Stomach (tissue), 9 donors: Measurements from ENCODE around the gene MYD88. TPM values are rescaled to one million over a fixed set of nuclear protein-coding genes. Genes with fewer than 3 reads are reported as not detected.

Experiments
- DNase-seq, 2 donors: peaks; one replicate each; pipeline versions ENCODE4 v3.0.0 to v3.0.0-alpha.2; 2013 to 2019
- H3K27ac ChIP-seq, 5 donors: fragments of 200-600 bp in 4 of 5; sonication (generic) in 4 of 5; one replicate each; pipeline ENCODE4 v1.5.1; 2013 to 2019; ENCODE audit warnings: mild to moderate bottlenecking in 1 of 5, moderate library complexity in 1 of 5
- H3K27me3 ChIP-seq, 3 donors: fragments of 200-600 bp; sonication (generic); one replicate each; pipeline ENCODE4 v1.5.1; 2017 to 2019; ENCODE audit warnings: mixed run types in 1 of 3
- H3K36me3 ChIP-seq, 4 donors: fragments of 200-600 bp; sonication (generic); 1 replicate in 3 of 4; 2 replicates in 1 of 4; pipeline ENCODE4 v1.5.1; 2016 to 2019
- H3K4me1 ChIP-seq, 4 donors: fragments of 200-600 bp; sonication (generic); one replicate each; pipeline ENCODE4 v1.5.1; 2016 to 2019
- H3K4me3 ChIP-seq, 4 donors: fragments of 200-600 bp; sonication (generic) in 3 of 4; one replicate each; pipeline ENCODE4 v1.5.1; 2016 to 2019; ENCODE audit warnings: mild to moderate bottlenecking in 1 of 4
- H3K9me3 ChIP-seq, 4 donors: fragments of 200-600 bp; sonication (generic); one replicate each; pipeline ENCODE4 v1.5.1; 2016 to 2019
- CTCF ChIP-seq, 7 experiments: fragments of 450-650 bp in 4 of 7; fragments of 200-600 bp in 3 of 7; sonication (generic) in 3 of 7; IDR thresholded peaks; one replicate each; pipeline ENCODE4 v1.5.1; 2016 to 2019; ENCODE audit warnings: antibody characterized with exemption in 7 of 7, control low read depth in 2 of 7, mild to moderate bottlenecking in 1 of 7
- EP300 ChIP-seq: sonication (generic); formaldehyde crosslinking; IDR thresholded peaks from one replicate; pipeline ENCODE4 v1.6.1; 2017; ENCODE audit warnings: antibody characterized with exemption
- POLR2A ChIP-seq, 4 donors: fragments of 450-650 bp; IDR thresholded peaks; one replicate each; pipeline ENCODE4 v1.6.1; 2016; ENCODE audit warnings: antibody characterized with exemption in 4 of 4, control low read depth in 2 of 4, mild to moderate bottlenecking in 1 of 4, moderate library complexity in 1 of 4
- POLR2AphosphoS5 ChIP-seq, 3 donors: sonication (generic); formaldehyde crosslinking; IDR thresholded peaks; one replicate each; pipeline ENCODE4 v1.6.1; 2016; ENCODE audit warnings: antibody characterized with exemption in 3 of 3
- WGBS, 5 donors: extraction: QIAGEN DNeasy Blood & Tissue Kit in 3 of 5; methylation state at CpG; one replicate each; pipeline versions ENCODE4 v1.1.5 to v1.1.7; 2013 to 2018; 5-methylcytosine and 5-hydroxymethylcytosine counted together
- intact Hi-C: fragments of 100-400 bp; cut with DNase I; formaldehyde crosslinking; loops from one replicate; pipeline ENCODE4 v1.15.1; 2023; ENCODE audit warnings: low total_unique reads
- polyA plus RNA-seq, 3 donors: library from polyadenylated mRNA; stranded (reverse); fragments of 200-250 nt; gene quantifications; one replicate each; pipeline ENCODE4 v1.2.3, GENCODE V29; 2013
- total RNA-seq, 5 donors: library from RNA; depleted of rRNA; stranded (reverse); fragments of >200 nt; gene quantifications; one replicate each; pipeline versions ENCODE4 v1.1.0 to v1.2.3, GENCODE V29; 2014 to 2016
- donor health status: healthy with polysubstance abuse.
- donor health status: Bipolar disorder and iron deficiency.
- donor health status: healthy.

MYD88 gene
- total and polyA plus RNA-seq, 8 donors = 9.0 to 67.8 (median 31.9) TPM

GRCh38 chr3:38149708-38150107 lies 11.2 kb downstream of the MYD88 start:
- intact Hi-C loops = loop anchor here (10.0 kb wide), 1 partner anchor 115 kb away; the partner anchor contains the start of gene DLEC1
- Histone ChIP-seq H3K4me3 (no peak overlapping the region), H3K9me3 (peaks cover 0 to 7% (median 2%) of the 10 kb centered on the region in 4 donors), H3K36me3 (no peaks in the 10 kb centered on the region), H3K4me1 (peaks cover 0 to 34% (median 0%) of the 10 kb centered on the region in 4 donors), H3K27ac (peak overlapping the region in 2 of 5 donors; percentile 2 to 15), H3K27me3 (no peaks in the 10 kb centered on the region)
- DNase-seq = no peak
- WGBS, 5 donors = 36 to 74% (median 62%) methylated on average over 3 of the region's 3 CpGs
- no peak for TF ChIP-seq POLR2AphosphoS5 (IDR thresholded peaks at IDR 0.05)
- no peak for TF ChIP-seq EP300
- no peak for TF ChIP-seq POLR2A (IDR thresholded peaks at IDR 0.05)
- TF ChIP-seq CTCF (IDR thresholded peaks at IDR 0.05) = no peak

GRCh38 chr3:38150780-38151528 lies 12.5 kb downstream of the MYD88 start:
- Histone ChIP-seq H3K9me3 (peaks cover 0 to 7% (median 2%) of the 10 kb centered on the region in 4 donors), H3K4me3 (no peak overlapping the region), H3K4me1 (peaks cover 0 to 35% (median 0%) of the 10 kb centered on the region in 4 donors), H3K27ac (peak overlapping the region; percentile 16 to 79 (median 62)), H3K36me3 (no peaks in the 10 kb centered on the region), H3K27me3 (no peaks in the 10 kb centered on the region)
- TF ChIP-seq CTCF (IDR thresholded peaks at IDR 0.05) = no peak
- no peak for TF ChIP-seq EP300
- no peak for TF ChIP-seq POLR2A (IDR thresholded peaks at IDR 0.05)
- TF ChIP-seq POLR2AphosphoS5 (IDR thresholded peaks at IDR 0.05) = no peak
- intact Hi-C loops = no loop called here
- WGBS, 5 donors = 74 to 92% (median 85%) methylated on average over 3 of the region's 3 CpGs
- no peak for DNase-seq

- no peak overlapping the region for H3K4me3 ChIP-seq
- H3K9me3 ChIP-seq = peaks cover 0 to 2% (median 0%) of the 10 kb centered on the region in 4 donors
- no peak for TF ChIP-seq POLR2A (IDR thresholded peaks at IDR 0.05)
- peak in 2 of 3 donors; percentile 50 to 66 for TF ChIP-seq POLR2AphosphoS5 (IDR thresholded peaks at IDR 0.05)
- H3K4me1 ChIP-seq = peaks cover 0 to 35% (median 0%) of the 10 kb centered on the region in 4 donors
- intact Hi-C loops = no loop called here
- WGBS, 5 donors = 73 to 86% (median 81%) methylated on average over 3 of the region's 3 CpGs
- peak; percentile 49 to 51 for DNase-seq
- H3K36me3 ChIP-seq = no peaks in the 10 kb centered on the region
- H3K27ac ChIP-seq = peak overlapping the region; percentile 16 to 79 (median 62)
- H3K27me3 ChIP-seq = no peaks in the 10 kb centered on the region
Measured at GRCh38 chr3:38151667-38152265, 13.3 kb downstream of the MYD88 start.

DNA sequence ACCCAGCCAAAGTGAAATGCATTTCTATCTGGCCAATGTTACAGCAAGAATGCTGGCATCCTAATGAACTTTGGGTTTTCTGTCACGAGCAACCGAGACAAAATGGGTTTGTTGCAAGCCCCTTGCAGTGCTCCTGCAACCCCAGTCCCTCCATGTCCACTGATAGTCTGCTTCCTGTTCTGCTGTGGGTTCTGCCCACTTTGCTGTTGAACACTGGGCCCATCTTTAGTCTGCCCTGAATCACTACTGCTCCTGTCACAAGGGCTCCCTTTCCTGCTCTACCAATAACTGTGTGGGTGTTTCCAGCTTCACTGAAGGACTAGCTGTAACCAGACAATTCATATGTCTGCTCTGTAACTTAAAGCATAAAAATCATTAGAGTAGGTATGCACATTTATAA lies 14.1 kb downstream of the MYD88 start:
- intact Hi-C loops = no loop called here
- WGBS, 5 donors = 87 to 100% (median 91%) methylated on average over 2 of the region's 2 CpGs
- Histone ChIP-seq H3K9me3 (no peaks in the 10 kb centered on the region), H3K27ac (peak overlapping the region in 2 of 5 donors; percentile 74 to 79), H3K36me3 (no peaks in the 10 kb centered on the region), H3K27me3 (no peaks in the 10 kb centered on the region), H3K4me1 (peaks cover 0 to 35% (median 0%) of the 10 kb centered on the region in 4 donors), H3K4me3 (no peak overlapping the region)
- no peak for DNase-seq
- TF ChIP-seq EP300 (no peak), POLR2A (IDR thresholded peaks at IDR 0.05) (no peak), POLR2AphosphoS5 (IDR thresholded peaks at IDR 0.05) (no peak), CTCF (IDR thresholded peaks at IDR 0.05) (no peak)
